Measurements from ENCODE around the gene MACC1. TPM values are rescaled to one million over a fixed set of nuclear protein-coding genes. Genes with fewer than 3 reads are reported as not detected.

MACC1 gene
- total RNA-seq, 2 donors from 2014 or later: 15.2 to 16.6 TPM

GRCh38 chr7:20226860-20227259, 9.7 kb upstream of the MACC1 start:
- TF ChIP-seq CTCF (IDR thresholded peaks at IDR 0.05) (no peak), POLR2A (IDR thresholded peaks at IDR 0.05) (no peak)
- H3K4me1 ChIP-seq: no peaks in the 10 kb centered on the region
- no peaks in the 10 kb centered on the region for H3K36me3 ChIP-seq (replicated peaks in 1 of 2; ENCODE audit: insufficient read depth in 1 of 2, low read depth in 2 of 2)
- intact Hi-C loops (cut with DNase I): no loop called here
- H3K9me3 ChIP-seq: no peaks in the 10 kb centered on the region
- H3K27me3 ChIP-seq: no peaks in the 10 kb centered on the region
- H3K27ac ChIP-seq: no peak overlapping the region
- no peak overlapping the region for H3K4me3 ChIP-seq
- DNase-seq (no peak), ATAC-seq (no peak)
- WGBS, 2 donors: 0 to 41% methylated on average over 1 of the region's 1 CpG

- WGBS, 2 donors: 82 to 97% methylated on average over 2 of the region's 2 CpGs
These were observed 8.2 kb upstream of the MACC1 start for GRCh38 chr7:20225384-20225783.

GRCh38 chr7:20224025-20224424, 6.8 kb upstream of the MACC1 start:
- Histone ChIP-seq H3K9me3 (no peaks in the 10 kb centered on the region), H3K27ac (no peak overlapping the region), H3K27me3 (no peaks in the 10 kb centered on the region), H3K36me3 (replicated peaks in 1 of 2; ENCODE audit: insufficient read depth in 1 of 2, low read depth in 2 of 2) (no peaks in the 10 kb centered on the region), H3K4me1 (peaks cover 24% of the 10 kb centered on the region), H3K4me3 (no peak overlapping the region)
- ATAC-seq (no peak), DNase-seq (no peak)
- intact Hi-C loops (cut with DNase I): no loop called here
- no peak for TF ChIP-seq POLR2A (IDR thresholded peaks at IDR 0.05)
- TF ChIP-seq CTCF (IDR thresholded peaks at IDR 0.05): no peak

More at GRCh38 chr7:20225384-20225783, 8.2 kb upstream of the MACC1 start:
- Histone ChIP-seq H3K4me1 (peaks cover 11% of the 10 kb centered on the region), H3K36me3 (replicated peaks in 1 of 2; ENCODE audit: insufficient read depth in 1 of 2, low read depth in 2 of 2) (no peaks in the 10 kb centered on the region), H3K27ac (no peak overlapping the region), H3K9me3 (no peaks in the 10 kb centered on the region), H3K4me3 (no peak overlapping the region), H3K27me3 (no peaks in the 10 kb centered on the region)
- TF ChIP-seq CTCF (IDR thresholded peaks at IDR 0.05): no peak
- no peak for TF ChIP-seq POLR2A (IDR thresholded peaks at IDR 0.05)
- ATAC-seq: no peak
- no peak for DNase-seq
- intact Hi-C loops (cut with DNase I): no loop called here

- DNase-seq (no peak), ATAC-seq (no peak)
- Histone ChIP-seq H3K27me3 (no peaks in the 10 kb centered on the region), H3K27ac (no peak overlapping the region), H3K9me3 (no peaks in the 10 kb centered on the region), H3K4me3 (no peak overlapping the region), H3K4me1 (peaks cover 31% of the 10 kb centered on the region), H3K36me3 (replicated peaks in 1 of 2; ENCODE audit: insufficient read depth in 1 of 2, low read depth in 2 of 2) (no peaks in the 10 kb centered on the region)
- TF ChIP-seq CTCF (IDR thresholded peaks at IDR 0.05): no peak
- no peak for TF ChIP-seq POLR2A (IDR thresholded peaks at IDR 0.05)
- WGBS, 2 donors: 85 to 93% methylated on average over 5 of the region's 5 CpGs
- intact Hi-C loops (cut with DNase I): no loop called here
These were observed 6.2 kb upstream of the MACC1 start for GRCh38 chr7:20223356-20223755.

GRCh38 chr7:20222219-20222828, 5.1 kb upstream of the MACC1 start:
- no peak for ATAC-seq
- intact Hi-C loops (cut with DNase I): no loop called here

More at GRCh38 chr7:20222219-20222828, 5.1 kb upstream of the MACC1 start:
- Histone ChIP-seq H3K27ac (no peak overlapping the region), H3K36me3 (replicated peaks in 1 of 2; ENCODE audit: insufficient read depth in 1 of 2, low read depth in 2 of 2) (no peaks in the 10 kb centered on the region), H3K4me3 (no peak overlapping the region), H3K27me3 (no peaks in the 10 kb centered on the region), H3K4me1 (peaks cover 40% of the 10 kb centered on the region), H3K9me3 (no peaks in the 10 kb centered on the region)
- TF ChIP-seq CTCF (IDR thresholded peaks at IDR 0.05): no peak
- no peak for TF ChIP-seq POLR2A (IDR thresholded peaks at IDR 0.05)
- no peak for DNase-seq
- 74 to 76% methylated on average over 7 of the region's 7 CpGs for WGBS, 2 donors

Measured in body of pancreas (tissue), 4 donors.